Measurements from ENCODE around the gene OSBPL3.

OSBPL3 gene

DNA sequence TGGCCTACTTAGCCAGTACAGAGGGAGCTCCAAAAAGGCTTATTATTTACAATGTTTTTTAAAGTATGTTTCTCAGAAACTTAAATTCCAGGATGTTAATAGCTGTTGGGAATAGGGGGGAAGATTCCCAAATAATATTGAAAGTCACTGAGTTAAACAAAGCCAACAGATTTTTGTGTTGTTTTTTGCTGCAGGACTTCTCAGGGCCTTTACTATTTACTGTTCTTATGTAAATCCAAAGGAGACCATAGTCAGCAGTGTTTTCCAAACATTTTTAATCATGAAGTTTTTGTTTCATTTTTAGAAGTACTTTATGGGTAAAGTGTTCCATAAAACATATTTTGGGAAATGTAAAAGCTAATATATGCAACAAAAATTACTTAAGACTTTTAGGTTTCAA lies 122.4 kb downstream of the OSBPL3 start:
- no peak for DNase-seq

DNA sequence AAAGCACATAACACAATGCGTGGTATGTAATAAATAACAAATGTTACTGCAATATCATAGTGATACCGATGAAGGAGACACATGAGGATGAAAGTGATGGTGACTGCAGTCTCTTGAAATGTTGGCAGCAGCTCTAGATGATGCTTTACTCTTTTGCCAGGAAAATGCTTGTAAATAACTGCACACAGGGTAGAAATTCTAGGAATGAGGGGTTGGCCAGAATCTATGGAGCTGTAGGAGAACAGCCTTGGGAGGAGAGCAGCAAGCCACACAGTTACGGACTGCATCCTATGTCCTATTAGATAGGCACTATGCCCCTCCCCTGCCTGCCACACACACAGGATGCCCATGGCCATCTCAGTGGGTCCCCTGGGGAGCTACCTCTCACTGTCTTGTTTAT lies 125.1 kb downstream of the OSBPL3 start:
- no peak for DNase-seq

DNA sequence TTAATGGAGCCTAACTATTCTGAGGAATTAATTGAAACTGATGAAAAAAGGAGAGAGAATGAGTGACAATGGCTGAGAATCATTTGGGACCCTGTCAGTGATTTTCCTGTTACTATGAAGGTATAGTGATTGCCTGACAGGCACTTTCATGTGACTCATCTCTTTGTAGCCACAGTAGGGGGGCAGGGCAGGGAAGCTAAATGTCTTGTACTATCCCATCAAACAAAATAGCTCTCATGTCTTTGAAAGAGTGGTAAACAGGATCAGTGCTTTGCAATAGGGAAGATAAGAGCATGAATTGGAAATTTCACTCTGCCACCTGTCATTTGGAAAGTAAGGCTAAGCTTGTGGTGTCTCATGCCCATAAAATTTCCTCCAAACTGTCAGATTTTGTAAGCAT lies 128.2 kb downstream of the OSBPL3 start:
- DNase-seq: peak; percentile 33

DNA sequence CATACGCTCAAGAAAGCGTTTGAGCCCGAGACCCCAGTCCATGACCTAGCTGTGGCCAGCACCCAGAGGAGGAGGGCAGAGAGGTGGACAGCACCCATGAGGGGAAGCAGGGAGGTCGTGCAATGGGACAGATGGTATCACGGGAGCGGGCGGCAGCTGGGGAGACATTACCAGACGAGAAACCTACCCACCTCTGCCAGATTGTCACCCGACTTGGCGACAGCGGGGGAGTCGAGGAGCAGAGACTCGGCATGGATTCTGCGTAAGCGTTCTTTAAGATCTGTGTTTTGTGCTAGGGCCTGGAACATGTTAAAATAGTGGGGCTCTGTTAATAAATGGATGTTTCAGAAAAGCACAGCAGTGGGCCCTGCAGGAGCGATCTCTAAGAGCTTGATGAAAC lies 131.1 kb downstream of the OSBPL3 start:
- DNase-seq: no peak

DNA sequence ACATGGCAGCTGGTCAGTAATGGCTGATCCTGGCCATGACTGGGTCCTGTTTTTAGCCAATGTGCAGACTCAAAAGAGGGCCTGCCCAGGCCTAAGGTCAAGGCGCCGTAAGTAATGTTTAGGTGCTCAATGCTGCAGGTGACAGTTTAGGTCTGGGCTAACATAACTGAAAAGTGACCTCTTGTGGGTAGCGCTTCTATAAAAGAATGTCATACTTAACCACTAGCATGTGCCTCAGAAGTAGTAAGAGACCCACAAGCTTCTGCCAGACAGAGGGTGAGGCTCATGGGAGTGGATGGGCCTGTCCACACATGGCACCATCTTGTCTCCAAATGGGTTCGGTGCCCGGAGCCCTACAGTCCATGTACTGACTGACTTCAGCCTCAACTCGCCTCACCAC lies 132.2 kb downstream of the OSBPL3 start:
- DNase-seq: no peak

DNA sequence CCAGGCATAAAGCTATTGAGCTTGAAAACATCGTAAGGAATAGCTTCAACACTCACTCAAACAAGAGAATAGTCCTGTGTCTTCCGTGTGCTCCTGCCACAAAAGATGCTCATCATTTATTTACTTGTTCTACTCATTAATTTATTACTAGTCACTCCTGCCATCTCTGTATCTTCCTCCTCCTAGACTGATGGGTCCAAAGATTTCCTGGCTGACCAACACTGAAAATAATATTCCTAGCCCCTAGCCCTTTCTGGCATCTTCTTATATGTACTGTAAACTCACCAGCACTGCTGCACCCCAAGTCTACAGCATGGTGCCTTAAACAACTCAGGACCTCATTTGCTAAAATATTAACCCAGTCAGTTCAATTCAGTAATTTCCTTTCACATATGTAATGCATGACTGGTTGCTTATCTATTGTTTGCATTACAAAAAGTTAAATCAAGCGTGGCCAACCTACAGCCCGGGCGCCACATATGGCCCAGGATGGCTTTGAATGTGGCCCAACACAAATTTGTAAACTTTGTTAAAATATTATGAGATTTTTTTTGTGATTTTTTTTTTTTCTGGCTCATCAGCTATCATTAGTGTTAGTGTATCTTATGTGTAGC lies 136.1 kb downstream of the OSBPL3 start:
- DNase-seq: no peak

DNA sequence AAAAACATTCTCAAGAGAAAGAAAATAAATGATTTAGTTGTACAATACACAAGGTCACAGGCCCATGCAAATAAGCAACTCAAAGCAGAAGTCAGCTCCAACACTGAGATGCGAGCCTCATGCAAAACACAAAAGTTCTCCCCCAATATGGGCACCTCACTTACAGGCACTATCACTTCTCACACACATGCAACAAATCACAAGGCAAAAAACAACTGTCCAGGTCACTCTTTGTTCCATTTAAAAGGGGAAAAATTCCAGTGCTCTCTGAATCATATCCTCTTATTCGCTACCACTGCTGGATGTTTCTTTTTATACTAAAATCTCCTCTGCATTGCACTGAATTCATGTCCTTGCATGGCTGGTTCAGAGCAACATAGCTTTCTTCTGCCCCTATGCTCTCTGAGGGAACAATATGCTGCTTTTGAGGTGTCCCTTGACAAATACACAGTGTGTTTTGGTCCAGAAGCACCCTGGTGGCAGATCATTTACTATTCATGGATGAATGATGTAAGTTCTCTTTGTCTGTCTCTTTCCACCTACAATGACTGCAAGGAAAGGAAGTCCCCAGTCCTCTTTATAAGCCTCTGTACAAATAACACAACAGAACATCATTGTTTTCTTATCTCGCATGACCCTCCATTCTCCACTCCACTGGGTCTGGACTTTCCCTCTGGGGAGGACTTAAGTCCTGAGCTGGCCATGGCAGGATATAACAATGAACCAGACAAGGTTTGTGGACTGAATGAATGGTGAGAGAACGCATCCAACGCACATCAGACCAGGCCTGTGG lies 137.3 kb downstream of the OSBPL3 start:
- peak; percentile 21 for DNase-seq

DNA sequence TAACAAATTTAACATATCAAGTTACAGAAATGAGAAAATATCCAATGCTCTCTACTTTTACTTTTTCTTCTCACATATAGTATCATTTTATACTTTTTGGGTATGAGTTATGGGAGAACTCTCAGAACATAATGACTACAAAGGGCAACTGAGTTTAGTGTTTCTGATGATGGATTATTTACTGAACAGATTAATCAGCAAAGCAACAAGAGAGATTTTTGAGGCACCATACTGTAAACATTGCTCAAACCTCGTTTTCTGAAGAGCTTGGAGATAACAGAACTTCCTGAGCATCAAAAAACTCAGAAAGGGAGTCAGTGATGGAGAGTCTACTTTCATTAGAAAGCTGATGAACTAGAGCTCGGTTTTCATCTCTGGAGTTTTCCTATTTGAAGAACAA lies 137.9 kb downstream of the OSBPL3 start:
- no peak for DNase-seq

DNA sequence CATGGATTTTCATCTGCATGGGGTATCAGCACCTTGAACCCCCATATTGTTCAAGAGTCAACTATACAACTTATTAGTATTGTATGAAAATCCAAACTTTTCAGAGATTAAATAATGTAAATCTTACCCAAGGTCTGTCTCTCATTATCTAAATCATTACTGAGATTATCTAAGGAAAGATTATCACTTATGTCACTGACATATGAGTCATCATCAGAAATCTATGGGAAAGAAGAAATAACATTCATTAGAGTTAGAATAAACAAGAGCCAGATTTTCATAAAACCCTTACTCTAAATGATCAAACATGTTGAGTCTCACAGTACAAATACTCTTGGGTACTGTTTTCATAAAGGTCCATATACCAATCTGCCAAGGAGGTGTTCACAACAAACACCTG lies 139.4 kb downstream of the OSBPL3 start:
- no peak for DNase-seq

DNA sequence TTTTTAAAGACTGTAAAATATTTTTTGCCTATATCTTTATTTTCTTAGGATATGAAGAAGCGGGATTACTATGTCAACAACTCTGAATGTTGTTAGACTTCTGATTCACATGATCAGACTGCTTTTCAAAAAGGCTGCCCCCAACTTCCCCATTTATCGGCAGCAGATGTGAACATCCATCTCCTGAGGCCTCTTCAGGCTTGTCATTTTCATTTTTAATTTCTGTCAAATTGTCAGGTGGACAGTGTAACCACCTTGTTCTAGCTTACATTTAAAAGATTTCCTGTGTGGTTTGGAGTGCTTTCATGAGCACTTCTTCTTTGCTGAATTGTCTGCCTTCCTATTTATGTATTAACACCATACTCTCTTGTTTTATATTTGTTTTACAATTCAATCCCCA lies 143.9 kb downstream of the OSBPL3 start:
- DNase-seq: no peak

DNA sequence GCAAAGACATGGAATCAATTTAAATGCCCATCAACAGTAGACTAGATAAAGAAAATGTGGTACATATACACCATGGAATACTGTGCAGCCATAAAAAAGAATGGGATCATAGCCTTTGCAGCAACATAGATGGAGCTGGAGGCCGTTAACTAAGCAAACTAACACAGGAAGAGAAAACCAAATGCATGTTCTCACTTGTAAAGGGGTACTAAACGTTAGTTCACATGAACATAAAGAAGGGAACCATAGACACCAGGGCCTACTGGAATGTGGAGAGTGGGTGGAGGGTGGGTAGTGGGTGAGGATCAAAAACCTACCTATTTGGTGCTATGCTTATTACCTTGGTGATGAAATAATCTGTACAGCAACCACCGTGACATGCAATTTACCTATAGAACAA lies 144.3 kb downstream of the OSBPL3 start:
- DNase-seq: no peak

DNA sequence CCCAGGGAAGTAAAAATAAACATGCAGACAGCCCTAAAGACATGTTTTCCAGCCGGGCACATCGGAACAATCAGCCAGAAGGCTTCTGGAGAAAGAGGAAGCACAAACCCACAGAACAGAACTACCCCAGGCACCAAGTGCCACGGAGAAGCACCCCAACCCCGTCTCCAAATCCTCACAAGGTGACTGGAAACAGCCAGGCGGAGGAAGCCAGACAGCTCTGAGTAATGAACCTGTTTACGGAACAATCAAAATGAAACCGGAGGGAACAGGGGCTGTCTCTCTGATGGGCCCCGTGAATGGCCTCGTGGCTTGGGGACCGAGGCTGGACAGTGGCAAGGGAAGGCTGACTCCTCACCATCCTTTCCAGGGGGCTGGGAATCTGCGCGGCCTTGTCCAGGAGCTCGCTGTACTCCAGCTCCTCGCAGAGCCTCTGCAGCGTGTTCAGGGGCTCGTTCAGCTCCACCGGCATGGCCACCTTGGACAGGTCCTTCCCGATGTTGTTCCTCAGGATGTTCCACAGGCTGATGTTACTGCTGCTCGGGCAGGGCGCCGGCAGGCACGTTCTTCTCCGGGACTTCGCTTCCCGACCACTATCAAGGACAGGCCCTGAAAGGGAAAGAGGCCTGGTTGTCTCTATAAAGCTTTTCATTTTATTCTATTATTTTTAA lies 145.7 kb downstream of the OSBPL3 start:
- DNase-seq: no peak

DNA sequence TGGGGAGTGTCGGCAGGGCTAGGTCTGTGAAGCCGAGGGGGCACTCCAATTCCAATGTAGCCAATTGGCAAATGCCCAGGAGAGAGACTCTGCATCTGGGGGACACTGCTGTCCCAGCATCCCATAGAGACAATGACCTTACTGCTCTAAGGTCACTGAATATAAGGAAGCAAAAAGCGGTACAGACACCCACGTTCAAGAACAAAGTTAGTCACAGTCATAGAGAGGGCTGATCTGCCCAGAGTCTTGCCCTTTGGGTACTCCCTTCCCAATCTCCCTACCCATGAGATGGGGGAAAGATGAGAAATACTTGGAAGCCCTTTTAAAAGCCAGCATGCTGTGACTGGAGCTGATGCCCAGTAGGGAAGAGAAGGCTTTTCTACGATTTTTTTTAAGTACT lies 146.4 kb downstream of the OSBPL3 start:
- DNase-seq: no peak

DNA sequence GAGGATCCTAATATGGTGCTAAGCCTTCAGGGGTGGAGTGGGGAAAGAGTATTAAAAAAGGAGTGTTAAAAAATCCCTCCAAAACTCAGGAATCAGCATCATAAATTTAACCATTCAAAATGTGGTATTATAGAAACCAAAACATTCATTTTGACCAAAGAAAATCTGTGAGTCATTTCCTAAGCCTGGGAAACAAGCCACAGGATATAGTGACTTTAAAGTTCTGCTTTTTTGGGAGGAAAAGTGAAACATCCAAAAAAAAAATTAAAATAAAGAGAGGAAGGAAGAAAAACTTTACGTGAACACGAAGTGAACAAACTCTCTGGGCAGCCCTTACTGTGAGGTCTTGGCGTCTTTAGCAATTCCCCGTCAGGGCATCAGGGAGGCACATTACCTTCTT lies 148.7 kb downstream of the OSBPL3 start:
- peak; percentile 77 for DNase-seq

DNA sequence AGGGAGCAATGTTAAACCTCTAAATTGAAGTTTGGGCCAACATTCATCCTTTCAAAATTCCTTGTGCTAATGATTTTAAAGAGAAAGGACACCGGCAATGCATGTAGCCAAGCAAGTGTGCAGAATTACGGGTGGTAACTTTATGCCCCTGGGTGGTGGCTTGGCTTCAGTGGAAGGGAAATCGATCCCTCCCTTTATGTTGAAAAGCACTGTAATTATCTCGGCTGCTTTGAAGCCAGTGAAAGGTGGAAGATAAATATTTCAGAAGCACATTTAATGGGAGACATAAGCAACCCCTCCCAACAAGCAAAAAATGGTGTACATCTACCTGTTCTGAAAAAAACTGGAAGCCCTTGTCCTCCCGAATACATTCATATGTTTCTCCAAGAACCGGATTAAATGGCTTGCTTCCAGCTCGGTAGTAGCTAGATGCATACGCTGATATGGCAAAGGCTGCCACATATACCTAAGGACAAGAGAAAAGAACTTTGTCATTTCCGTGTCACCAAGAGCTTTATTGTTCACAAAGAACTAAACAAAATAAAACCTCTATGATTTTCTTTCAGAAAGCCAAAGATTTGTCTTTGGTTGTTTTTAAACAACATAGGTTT lies 149.4 kb downstream of the OSBPL3 start:
- DNase-seq: no peak

DNA sequence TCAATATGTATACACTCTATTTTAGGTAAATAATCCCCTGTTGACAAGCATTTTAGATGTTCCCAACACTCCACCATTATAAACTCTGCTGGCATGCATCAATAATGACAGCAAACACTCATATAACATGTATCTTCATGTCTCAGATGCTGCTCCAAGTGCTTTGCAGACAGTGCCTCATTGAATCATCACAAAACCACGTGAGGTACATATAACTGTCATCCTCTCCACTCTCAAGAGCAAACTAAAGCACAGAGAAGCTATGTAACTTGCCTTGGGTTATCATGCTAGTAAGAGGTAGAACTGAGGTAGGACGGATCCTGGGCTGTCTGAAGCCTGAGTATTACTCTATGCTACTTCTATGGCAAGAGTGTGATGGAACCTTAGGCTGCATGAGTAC lies 150.2 kb downstream of the OSBPL3 start:
- DNase-seq: no peak

DNA sequence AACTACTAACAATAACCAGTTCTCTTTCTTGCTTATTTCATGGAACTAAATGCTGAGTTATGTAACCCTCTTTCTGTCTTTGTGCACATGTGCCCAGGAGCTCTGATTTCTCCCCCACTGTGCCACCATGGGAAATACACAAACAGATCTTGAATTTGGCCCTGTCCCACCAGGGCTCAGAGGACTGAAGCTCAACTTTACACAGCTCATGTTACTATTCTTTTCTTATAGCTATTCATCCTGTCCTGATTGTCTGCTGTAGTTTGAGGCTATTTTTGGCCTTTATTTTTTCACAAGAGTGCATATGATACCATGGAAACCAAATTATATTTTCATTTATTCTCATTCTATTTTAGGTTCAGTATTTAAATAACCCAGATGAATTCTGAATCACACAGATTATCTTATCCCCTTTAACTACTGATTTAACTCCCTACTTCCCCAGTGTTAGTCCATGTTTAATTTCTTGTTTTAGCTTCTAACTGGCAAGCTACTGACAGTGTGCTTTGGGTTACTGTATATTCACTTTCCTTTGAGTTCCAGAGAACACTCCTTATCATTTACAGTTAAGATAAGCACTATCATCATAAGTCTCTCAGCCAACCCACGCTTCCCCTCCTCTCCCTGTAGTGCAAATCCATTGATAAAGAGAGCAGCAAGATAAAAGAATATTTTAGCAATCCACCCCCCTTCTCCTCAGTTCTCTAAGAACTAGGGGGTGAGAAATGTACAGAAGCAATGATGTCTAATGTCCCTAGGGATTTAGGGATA lies 150.9 kb downstream of the OSBPL3 start:
- DNase-seq: no peak

DNA sequence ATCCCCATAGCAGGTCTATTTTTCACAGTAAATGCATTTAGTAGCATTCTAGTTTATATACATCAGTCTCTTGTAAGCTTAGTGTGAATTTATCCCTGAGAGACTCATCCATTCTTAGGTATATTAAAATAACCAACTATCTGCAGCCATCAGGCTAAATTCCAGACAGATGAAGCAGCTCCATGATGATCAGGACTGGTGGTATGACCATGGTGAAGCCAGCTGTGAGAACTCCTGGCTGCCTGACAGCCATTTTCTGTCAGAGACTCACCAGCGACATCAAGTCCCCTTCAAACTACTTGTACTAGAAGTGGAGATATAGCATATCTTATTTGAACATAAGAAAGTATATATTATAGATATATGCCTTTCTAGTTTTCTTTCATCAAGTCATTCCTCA lies 152.4 kb downstream of the OSBPL3 start:
- peak; percentile 77 for DNase-seq

DNA sequence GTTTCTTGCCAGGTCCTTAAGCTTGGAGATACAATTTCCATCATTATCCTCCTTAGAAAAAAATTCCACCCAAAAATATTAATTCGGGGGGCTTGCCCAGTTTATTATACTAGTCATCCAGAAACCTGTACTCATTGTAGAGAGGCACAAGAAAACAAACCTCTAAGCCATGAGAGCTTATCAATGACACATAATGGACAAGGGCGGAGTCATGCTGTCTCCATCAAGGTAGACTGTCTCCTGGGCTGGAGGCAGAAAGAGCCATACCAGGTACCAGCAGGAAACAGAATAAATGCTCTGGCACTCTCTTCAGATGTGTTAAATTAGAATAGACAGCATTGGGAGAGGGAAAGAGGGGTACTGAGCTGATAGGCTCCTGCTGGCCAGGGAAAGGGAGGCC lies 153.0 kb downstream of the OSBPL3 start:
- no peak for DNase-seq

DNA sequence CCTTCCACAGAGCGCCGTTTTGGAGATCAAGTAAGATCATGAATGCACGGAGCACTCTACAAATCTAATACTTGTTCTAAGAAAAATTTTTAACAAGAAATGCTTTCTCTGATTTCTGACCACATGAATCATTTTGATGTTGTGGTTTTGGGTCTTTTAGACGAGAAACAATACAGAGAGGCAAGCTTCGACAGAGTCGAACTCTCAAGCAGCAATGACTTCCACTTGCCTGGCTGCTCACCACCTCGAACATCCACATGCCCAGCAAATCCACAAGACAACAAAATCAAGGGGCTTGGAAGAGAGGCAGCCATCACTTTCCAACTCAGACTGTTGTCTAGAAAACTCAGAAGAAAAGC lies 153.3 kb downstream of the OSBPL3 start:
- no peak for DNase-seq

DNA sequence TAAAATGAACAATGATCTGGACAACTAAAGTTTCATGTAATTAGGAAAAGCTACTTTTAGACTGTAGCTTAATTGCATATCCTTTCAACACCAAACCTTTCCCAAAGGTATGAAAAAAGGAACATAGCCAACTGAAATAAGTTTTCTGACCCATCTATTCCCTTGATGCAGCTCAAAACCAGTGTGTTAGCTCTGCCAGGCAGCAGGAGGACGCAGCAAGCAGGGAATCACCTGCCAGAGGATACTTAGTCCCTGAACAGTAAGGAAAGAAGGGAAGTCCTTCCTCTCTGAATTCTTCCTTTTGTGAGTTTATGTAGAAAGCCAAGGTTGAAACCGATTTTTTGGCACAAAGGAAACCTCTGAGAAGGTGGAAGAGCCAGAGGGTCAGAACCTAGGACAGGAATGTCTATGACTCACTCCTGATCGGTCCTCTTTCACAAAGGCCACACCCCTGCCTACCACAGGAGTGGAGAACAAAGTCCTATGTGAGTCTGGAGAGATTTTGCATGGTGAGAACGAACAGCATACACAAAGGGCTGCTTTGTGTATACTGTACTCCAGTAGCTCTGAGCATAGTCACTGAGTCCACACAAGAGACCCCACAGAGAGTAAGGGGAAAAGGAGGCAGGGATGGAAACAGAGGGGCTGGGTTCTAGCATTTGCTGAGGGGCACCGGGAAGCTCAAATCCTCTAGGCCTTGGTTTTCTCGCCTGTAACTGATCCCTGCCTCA lies 153.9 kb downstream of the OSBPL3 start:
- DNase-seq: peak; percentile 70

DNA sequence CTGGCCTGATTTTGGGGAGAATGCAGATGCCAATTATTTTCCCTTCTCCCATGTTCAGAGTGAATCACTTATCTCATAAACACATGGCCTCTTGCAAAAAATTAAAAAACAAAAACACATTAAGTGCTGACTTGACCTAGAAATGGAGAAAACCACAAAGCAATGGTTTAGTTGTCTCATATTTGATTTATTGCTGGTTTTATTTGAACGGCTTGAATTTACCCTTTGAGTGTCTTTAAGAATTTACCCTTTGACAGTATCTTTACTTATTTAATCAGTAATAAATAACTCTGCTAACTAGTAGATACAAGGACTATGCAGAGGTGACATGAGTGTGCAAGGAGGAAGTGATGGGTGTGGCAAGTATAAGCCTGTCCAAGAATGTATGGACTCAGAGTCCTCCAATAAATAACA lies 154.6 kb downstream of the OSBPL3 start:
- DNase-seq: peak; percentile 51
